Bronchial epithelial cell (primary cell): ENCODE results near the gene RGCC. TPM values are rescaled to one million over a fixed set of nuclear protein-coding genes. Genes with fewer than 3 reads are reported as not detected.

Source experiments
- DNase-seq: peaks from one replicate; pipeline ENCODE4 v3.0.0-alpha.2; 2010; ENCODE audit warnings: low read depth
- FAIRE-seq: peaks from 2 replicates; lab custom pipeline; 2011; peaks lifted over from hg19 to GRCh38; lab: Jason Lieb, UNC
- H3K27me3 ChIP-seq: 2 replicates; pipeline ENCODE4 v1.5.1; 2011; ENCODE audit warnings: low read length; ENCODE audit not compliant: control insufficient read depth, insufficient read depth
- H3K36me3 ChIP-seq: 2 replicates; pipeline ENCODE4 v1.5.1; 2011; ENCODE audit warnings: low read length; ENCODE audit not compliant: control insufficient read depth, insufficient read depth
- H3K4me3 ChIP-seq: 2 replicates; pipeline ENCODE4 v1.5.1; 2011; ENCODE audit warnings: mild to moderate bottlenecking, low read depth, low read length, control low read depth
- CTCF ChIP-seq: IDR thresholded peaks from 2 replicates; pipeline ENCODE4 v1.5.1; 2011; ENCODE audit warnings: mild to moderate bottlenecking, moderate library complexity, low read length, control low read depth, inconsistent platforms; ENCODE audit not compliant: insufficient read depth, severe bottlenecking
- total RNA-seq: library from RNA; depleted of rRNA; stranded (reverse); fragments of >200 nt; gene quantifications from 2 replicates; pipeline ENCODE4 v1.2.1, GENCODE V29; 2014

RGCC gene
- total RNA-seq, 1 donor from 2014 or later = 13.2 TPM

DNA sequence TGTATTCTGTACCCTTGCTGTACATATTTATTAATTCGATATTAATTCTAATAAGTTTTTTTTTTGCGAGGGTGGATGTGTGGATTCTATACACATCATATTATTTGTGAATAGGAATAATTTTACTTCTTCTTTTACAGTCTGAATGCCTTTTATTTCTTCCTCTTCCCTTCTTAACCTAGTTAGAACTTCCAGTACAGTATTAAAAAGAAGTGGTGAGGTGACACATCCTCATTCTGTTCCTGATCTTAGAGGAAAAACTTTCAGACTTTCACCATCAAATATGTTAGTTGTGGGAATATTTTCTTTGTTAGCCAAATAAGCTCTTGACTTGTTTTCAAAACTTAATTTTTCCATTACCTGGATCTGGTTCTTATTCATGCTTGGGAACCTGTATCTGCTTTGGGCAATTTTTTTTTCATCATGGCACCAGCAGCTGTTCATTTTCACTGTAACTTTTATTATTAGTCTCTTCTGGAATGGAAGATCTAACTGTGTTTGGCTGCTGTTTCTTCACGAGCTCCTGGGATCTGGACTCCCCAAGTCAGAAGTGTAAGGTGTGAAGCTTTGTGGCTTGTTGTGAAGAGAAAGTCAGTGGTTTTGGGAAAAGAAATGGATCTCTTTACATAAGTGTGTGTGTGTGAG lies 33.1 kb downstream of the RGCC start:
- TF ChIP-seq CTCF = no peak
- Histone ChIP-seq H3K27me3 (no peaks in the 10 kb centered on the region), H3K36me3 (no peaks in the 10 kb centered on the region), H3K4me3 (no peak overlapping the region)
- no peak for DNase-seq
- no peak for FAIRE-seq

DNA sequence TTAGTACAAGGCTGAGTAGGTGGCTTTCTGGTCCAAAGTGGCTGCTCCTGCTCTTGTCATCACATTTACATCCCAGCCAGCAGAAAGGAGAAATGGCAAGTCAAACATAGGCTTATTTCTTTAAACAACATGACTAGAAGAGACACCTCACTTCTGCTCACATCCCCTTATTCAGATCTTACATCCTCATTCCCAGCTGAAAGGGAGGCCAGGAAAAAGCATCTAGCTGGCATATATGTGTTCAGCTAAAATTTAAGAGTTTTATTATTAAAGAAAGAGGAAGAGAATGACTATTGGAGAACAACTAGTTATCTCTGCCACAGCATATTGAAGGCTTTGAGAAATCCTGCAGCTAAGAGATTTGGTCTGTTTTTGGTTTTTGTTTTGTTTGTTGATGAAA lies 34.1 kb downstream of the RGCC start:
- no peak for TF ChIP-seq CTCF
- no peak overlapping the region for H3K4me3 ChIP-seq
- FAIRE-seq = no peak
- no peak for DNase-seq
- H3K36me3 ChIP-seq = no peaks in the 10 kb centered on the region
- H3K27me3 ChIP-seq = no peaks in the 10 kb centered on the region

GRCh38 chr13:41492432-41493260 lies 35.3 kb downstream of the RGCC start:
- FAIRE-seq (no peak), DNase-seq (no peak)
- Histone ChIP-seq H3K36me3 (no peaks in the 10 kb centered on the region), H3K27me3 (no peaks in the 10 kb centered on the region), H3K4me3 (no peak overlapping the region)
- TF ChIP-seq CTCF = no peak

- TF ChIP-seq CTCF = no peak
- FAIRE-seq (no peak), DNase-seq (no peak)
- Histone ChIP-seq H3K4me3 (no peak overlapping the region), H3K36me3 (no peaks in the 10 kb centered on the region), H3K27me3 (no peaks in the 10 kb centered on the region)
These were observed 36.9 kb downstream of the RGCC start for GRCh38 chr13:41494202-41494601.

DNA sequence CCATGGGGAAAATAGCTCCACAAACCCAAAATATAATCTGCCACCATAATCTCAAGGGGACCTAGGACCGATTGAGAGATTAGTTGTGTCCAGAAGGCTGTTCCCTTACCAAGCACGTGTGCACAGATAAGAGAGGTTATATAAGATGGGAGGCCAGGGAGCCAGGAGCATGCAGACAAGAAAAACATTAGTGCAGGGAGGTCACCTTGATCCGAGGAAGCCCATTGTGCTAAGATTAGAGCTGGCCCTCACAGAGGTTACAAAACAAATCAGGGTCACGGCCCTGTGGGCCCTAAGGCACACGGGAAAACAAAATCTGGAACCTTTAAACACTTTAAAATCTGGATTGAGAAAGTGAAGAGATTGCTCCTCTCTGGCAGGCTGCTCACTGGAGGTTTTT lies 37.7 kb downstream of the RGCC start:
- H3K27me3 ChIP-seq = no peaks in the 10 kb centered on the region
- no peak for TF ChIP-seq CTCF
- FAIRE-seq = no peak

More for the DNA sequence above, 37.7 kb downstream of the RGCC start:
- Histone ChIP-seq H3K4me3 (no peak overlapping the region), H3K36me3 (no peaks in the 10 kb centered on the region)
- DNase-seq = no peak
